GM23338 (cell line): Measurements from ENCODE around the gene SEPTIN3. TPM values are rescaled to one million over a fixed set of nuclear protein-coding genes. Genes with fewer than 3 reads are reported as not detected.

ENCODE experiments used
- ATAC-seq: fragments of 200-7000 bp; cut with Tn5 transposase; 3 replicates; pipeline ENCODE4 v1.9.1; 2020
- DNase-seq: peaks from one replicate; pipeline ENCODE4 v3.0.0-alpha.2; 2015; ENCODE audit warnings: low spot score
- H2AFZ ChIP-seq: fragments of 200-600 bp; sonication (generic); 2 replicates; pipeline ENCODE4 v1.8.0; 2016; ENCODE audit warnings: antibody characterized with exemption, mild to moderate bottlenecking, moderate library complexity
- H3F3A ChIP-seq: fragments of 200-600 bp; sonication (generic); replicated peaks from 2 replicates; pipeline ENCODE4 v1.8.0; 2017; ENCODE audit warnings: antibody characterized with exemption, mixed run types, low read depth
- H3K27ac ChIP-seq: fragments of 200-600 bp; sonication (generic); 2 replicates; pipeline ENCODE4 v1.6.1; 2016; ENCODE audit warnings: low read depth
- H3K27me3 ChIP-seq: fragments of 200-600 bp; sonication (generic); 2 replicates; pipeline ENCODE4 v1.8.0; 2016; ENCODE audit warnings: mild to moderate bottlenecking, mixed run types, moderate library complexity; ENCODE audit not compliant: insufficient read depth
- H3K36me3 ChIP-seq: fragments of 200-600 bp; sonication (generic); 2 replicates; pipeline ENCODE4 v1.8.0; 2016; ENCODE audit warnings: mild to moderate bottlenecking; ENCODE audit not compliant: insufficient read depth
- H3K4me1 ChIP-seq: fragments of 200-600 bp; sonication (generic); 2 replicates; pipeline ENCODE4 v1.8.0; 2016; ENCODE audit warnings: mild to moderate bottlenecking, moderate library complexity; ENCODE audit not compliant: insufficient read depth
- H3K4me2 ChIP-seq: fragments of 200-600 bp; sonication (generic); 2 replicates; pipeline ENCODE4 v1.7.1; 2017; ENCODE audit warnings: mixed run types
- H3K4me3 ChIP-seq: fragments of 200-600 bp; sonication (generic); 2 replicates; pipeline ENCODE4 v1.6.1; 2016; ENCODE audit warnings: mixed run types
- H3K79me2 ChIP-seq: fragments of 200-600 bp; sonication (generic); replicated peaks from 2 replicates; pipeline ENCODE4 v1.8.0; 2017; ENCODE audit warnings: mild to moderate bottlenecking; ENCODE audit not compliant: insufficient read depth
- H3K9me2 ChIP-seq: fragments of 200-600 bp; sonication (generic); 2 replicates; pipeline ENCODE4 v1.8.0; 2017; ENCODE audit not compliant: insufficient read depth
- H4K20me1 ChIP-seq: fragments of 200-600 bp; sonication (generic); replicated peaks from 2 replicates; pipeline ENCODE4 v1.8.0; 2017; ENCODE audit warnings: mild to moderate bottlenecking; ENCODE audit not compliant: insufficient read depth
- H3K27ac Mint-ChIP-seq: 2 replicates; pipeline ENCODE4 v1.8.0; 2020; ENCODE audit warnings: inconsistent platforms, mild to moderate bottlenecking, moderate library complexity, mixed read lengths
- H3K27me3 Mint-ChIP-seq: 3 replicates; pipeline ENCODE4 v1.8.0; 2022; ENCODE audit warnings: low read depth, mild to moderate bottlenecking, moderate library complexity, mixed read lengths, inconsistent platforms; ENCODE audit not compliant: insufficient read depth, poor library complexity
- H3K36me3 Mint-ChIP-seq: 3 replicates; pipeline ENCODE4 v1.8.0; 2021; ENCODE audit warnings: low read depth, mild to moderate bottlenecking, inconsistent platforms, moderate library complexity, mixed read lengths
- H3K4me1 Mint-ChIP-seq: 3 replicates; pipeline ENCODE4 v1.8.0; 2020; ENCODE audit warnings: mild to moderate bottlenecking, inconsistent platforms, mixed read lengths
- H3K4me3 Mint-ChIP-seq: 3 replicates; pipeline ENCODE4 v1.8.0; 2021; ENCODE audit warnings: moderate library complexity, mild to moderate bottlenecking, inconsistent platforms, mixed read lengths
- H3K9me3 Mint-ChIP-seq: 3 replicates; pipeline ENCODE4 v1.8.0; 2020; ENCODE audit warnings: moderate library complexity, mild to moderate bottlenecking, inconsistent platforms, mixed read lengths
- CREB1 ChIP-seq: fragments of 250-450 bp; sonication (Bioruptor Pico); IDR thresholded peaks from 2 replicates; pipeline ENCODE4 v1.5.0; 2020; ENCODE audit warnings: low read depth, mild to moderate bottlenecking, moderate library complexity
- EZH2 ChIP-seq: fragments of 200-600 bp; sonication (generic); IDR thresholded peaks from one replicate; pipeline ENCODE4 v1.8.0; 2017; ENCODE audit warnings: antibody characterized with exemption, mild to moderate bottlenecking, low read depth; ENCODE audit not compliant: unreplicated experiment
- EZH2phosphoT487 ChIP-seq: fragments of 200-600 bp; sonication (generic); IDR thresholded peaks from one replicate; pipeline ENCODE4 v1.8.1; 2018; ENCODE audit warnings: antibody characterized with exemption; ENCODE audit not compliant: unreplicated experiment
- JUNB ChIP-seq: IDR thresholded peaks from one replicate; pipeline ENCODE4 v1.6.1; 2016; ENCODE audit warnings: antibody characterized with exemption; ENCODE audit not compliant: unreplicated experiment
- NANOG ChIP-seq: IDR thresholded peaks from 2 replicates; pipeline ENCODE4 v1.6.1; 2016; ENCODE audit warnings: antibody characterized with exemption, borderline replicate concordance
- POLR2AphosphoS5 ChIP-seq: IDR thresholded peaks from 2 replicates; pipeline ENCODE4 v1.6.1; 2016; ENCODE audit warnings: antibody characterized with exemption, low read depth
- STAT1 ChIP-seq: IDR thresholded peaks from one replicate; pipeline ENCODE4 v1.6.1; 2016; ENCODE audit warnings: antibody characterized with exemption; ENCODE audit not compliant: unreplicated experiment
- ZNF114 ChIP-seq: fragments of 250-450 bp; sonication (Bioruptor Pico); IDR thresholded peaks from 2 replicates; pipeline ENCODE4 v1.5.0; 2020; ENCODE audit warnings: mild to moderate bottlenecking, moderate library complexity
- ZNF331 ChIP-seq: fragments of 250-450 bp; sonication (Bioruptor Pico); IDR thresholded peaks from 2 replicates; pipeline ENCODE4 v1.5.0; 2020; ENCODE audit warnings: low read depth, mild to moderate bottlenecking, moderate library complexity
- polyA plus RNA-seq: library from polyadenylated mRNA; unstranded; fragments of >200 nt; fragmentation: Nextera tagmentation; extraction: Ambion mirVana; gene quantifications from 2 replicates; pipeline ENCODE4 v1.2.1, GENCODE V29; 2016
- total RNA-seq: library from RNA; depleted of rRNA; stranded (reverse); fragments of >200 nt; shearing (Covaris generic); gene quantifications from 2 replicates; pipeline ENCODE4 v1.2.3, GENCODE V29; 2014
- TF ChIP-seq, protein P1 (sequence below): IDR thresholded peaks from one replicate; pipeline ENCODE4 v1.6.1; 2018; ENCODE audit warnings: antibody characterized with exemption; ENCODE audit not compliant: unreplicated experiment
- TF ChIP-seq, protein P2 (sequence below), 2 experiments: fragments of 200-600 bp in 1 of 2; sonication (generic) in 1 of 2; conservative IDR thresholded peaks; 2 replicates each; pipeline versions ENCODE4 v1.5.1 to v1.6.1; 2016 to 2017; ENCODE audit warnings: antibody characterized with exemption in 2 of 2, low read depth in 2 of 2, mild to moderate bottlenecking in 2 of 2, moderate library complexity in 1 of 2
- TF ChIP-seq, protein P3 (sequence below): fragments of 250-450 bp; sonication (Bioruptor Pico); IDR thresholded peaks from 2 replicates; pipeline ENCODE4 v1.5.0; 2020; ENCODE audit warnings: mild to moderate bottlenecking, moderate library complexity
- TF ChIP-seq, protein P4 (sequence below): IDR thresholded peaks from 2 replicates; pipeline ENCODE4 v1.6.1; 2016; ENCODE audit warnings: antibody characterized with exemption

Gene SEPTIN3
- total and polyA plus RNA-seq, 2 experiments from 2014 or later = 16.4 to 28.4 TPM

DNA sequence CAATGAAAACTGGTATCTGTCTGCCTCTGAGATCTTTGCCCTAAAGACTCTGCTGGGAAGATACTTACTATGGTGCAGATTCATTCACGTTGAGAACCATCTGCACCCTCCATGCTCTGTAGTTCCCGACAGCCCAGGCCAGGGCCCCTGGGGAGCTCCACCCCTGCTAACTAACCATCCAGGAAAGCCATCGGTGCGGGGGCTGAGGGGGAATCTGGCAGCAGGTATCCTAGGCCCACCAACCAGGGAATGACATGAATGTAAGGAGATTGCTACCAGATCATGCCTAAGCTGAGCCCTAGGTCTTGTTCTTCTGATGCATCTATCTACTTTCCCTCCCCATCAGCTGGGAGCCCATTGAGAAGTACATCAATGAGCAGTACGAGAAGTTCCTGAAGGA, 18.0 kb downstream of the SEPTIN3 start:
- DNase-seq = no peak
- Histone ChIP-seq H3K27me3 (no peaks in the 10 kb centered on the region), H3K4me1 (no peaks in the 10 kb centered on the region), H3K4me2 (no peak overlapping the region), H3K4me3 (no peak overlapping the region), H3F3A (no peaks in the 10 kb centered on the region), H2AFZ (no peak overlapping the region), H3K79me2 (no peaks in the 10 kb centered on the region), H3K27ac (no peak overlapping the region), H3K36me3 (no peaks in the 10 kb centered on the region), H4K20me1 (no peaks in the 10 kb centered on the region), H3K9me2 (no peaks in the 10 kb centered on the region)
- Mint-ChIP-seq H3K4me1 (no peaks in the 10 kb centered on the region), H3K27ac (no peak overlapping the region), H3K36me3 (peaks cover 23% of the 10 kb centered on the region), H3K4me3 (no peak overlapping the region), H3K9me3 (no peaks in the 10 kb centered on the region; the same call in 2 of the 3 replicates), H3K27me3 (no peaks in the 10 kb centered on the region)
- TF ChIP-seq, protein P1, sequence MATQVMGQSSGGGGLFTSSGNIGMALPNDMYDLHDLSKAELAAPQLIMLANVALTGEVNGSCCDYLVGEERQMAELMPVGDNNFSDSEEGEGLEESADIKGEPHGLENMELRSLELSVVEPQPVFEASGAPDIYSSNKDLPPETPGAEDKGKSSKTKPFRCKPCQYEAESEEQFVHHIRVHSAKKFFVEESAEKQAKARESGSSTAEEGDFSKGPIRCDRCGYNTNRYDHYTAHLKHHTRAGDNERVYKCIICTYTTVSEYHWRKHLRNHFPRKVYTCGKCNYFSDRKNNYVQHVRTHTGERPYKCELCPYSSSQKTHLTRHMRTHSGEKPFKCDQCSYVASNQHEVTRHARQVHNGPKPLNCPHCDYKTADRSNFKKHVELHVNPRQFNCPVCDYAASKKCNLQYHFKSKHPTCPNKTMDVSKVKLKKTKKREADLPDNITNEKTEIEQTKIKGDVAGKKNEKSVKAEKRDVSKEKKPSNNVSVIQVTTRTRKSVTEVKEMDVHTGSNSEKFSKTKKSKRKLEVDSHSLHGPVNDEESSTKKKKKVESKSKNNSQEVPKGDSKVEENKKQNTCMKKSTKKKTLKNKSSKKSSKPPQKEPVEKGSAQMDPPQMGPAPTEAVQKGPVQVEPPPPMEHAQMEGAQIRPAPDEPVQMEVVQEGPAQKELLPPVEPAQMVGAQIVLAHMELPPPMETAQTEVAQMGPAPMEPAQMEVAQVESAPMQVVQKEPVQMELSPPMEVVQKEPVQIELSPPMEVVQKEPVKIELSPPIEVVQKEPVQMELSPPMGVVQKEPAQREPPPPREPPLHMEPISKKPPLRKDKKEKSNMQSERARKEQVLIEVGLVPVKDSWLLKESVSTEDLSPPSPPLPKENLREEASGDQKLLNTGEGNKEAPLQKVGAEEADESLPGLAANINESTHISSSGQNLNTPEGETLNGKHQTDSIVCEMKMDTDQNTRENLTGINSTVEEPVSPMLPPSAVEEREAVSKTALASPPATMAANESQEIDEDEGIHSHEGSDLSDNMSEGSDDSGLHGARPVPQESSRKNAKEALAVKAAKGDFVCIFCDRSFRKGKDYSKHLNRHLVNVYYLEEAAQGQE = no peak
- no peak for TF ChIP-seq POLR2AphosphoS5
- TF ChIP-seq, protein P2, sequence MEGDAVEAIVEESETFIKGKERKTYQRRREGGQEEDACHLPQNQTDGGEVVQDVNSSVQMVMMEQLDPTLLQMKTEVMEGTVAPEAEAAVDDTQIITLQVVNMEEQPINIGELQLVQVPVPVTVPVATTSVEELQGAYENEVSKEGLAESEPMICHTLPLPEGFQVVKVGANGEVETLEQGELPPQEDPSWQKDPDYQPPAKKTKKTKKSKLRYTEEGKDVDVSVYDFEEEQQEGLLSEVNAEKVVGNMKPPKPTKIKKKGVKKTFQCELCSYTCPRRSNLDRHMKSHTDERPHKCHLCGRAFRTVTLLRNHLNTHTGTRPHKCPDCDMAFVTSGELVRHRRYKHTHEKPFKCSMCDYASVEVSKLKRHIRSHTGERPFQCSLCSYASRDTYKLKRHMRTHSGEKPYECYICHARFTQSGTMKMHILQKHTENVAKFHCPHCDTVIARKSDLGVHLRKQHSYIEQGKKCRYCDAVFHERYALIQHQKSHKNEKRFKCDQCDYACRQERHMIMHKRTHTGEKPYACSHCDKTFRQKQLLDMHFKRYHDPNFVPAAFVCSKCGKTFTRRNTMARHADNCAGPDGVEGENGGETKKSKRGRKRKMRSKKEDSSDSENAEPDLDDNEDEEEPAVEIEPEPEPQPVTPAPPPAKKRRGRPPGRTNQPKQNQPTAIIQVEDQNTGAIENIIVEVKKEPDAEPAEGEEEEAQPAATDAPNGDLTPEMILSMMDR (conservative IDR thresholded peaks at IDR 0.05; ENCODE audit: low read depth in 2 of 2) = no peak
- no peak for TF ChIP-seq EZH2
- TF ChIP-seq ZNF114 (CRISPR knock-in tag) = no peak
- TF ChIP-seq CREB1 (CRISPR knock-in tag) = no peak
- no peak for TF ChIP-seq NANOG
- TF ChIP-seq, protein P3, sequence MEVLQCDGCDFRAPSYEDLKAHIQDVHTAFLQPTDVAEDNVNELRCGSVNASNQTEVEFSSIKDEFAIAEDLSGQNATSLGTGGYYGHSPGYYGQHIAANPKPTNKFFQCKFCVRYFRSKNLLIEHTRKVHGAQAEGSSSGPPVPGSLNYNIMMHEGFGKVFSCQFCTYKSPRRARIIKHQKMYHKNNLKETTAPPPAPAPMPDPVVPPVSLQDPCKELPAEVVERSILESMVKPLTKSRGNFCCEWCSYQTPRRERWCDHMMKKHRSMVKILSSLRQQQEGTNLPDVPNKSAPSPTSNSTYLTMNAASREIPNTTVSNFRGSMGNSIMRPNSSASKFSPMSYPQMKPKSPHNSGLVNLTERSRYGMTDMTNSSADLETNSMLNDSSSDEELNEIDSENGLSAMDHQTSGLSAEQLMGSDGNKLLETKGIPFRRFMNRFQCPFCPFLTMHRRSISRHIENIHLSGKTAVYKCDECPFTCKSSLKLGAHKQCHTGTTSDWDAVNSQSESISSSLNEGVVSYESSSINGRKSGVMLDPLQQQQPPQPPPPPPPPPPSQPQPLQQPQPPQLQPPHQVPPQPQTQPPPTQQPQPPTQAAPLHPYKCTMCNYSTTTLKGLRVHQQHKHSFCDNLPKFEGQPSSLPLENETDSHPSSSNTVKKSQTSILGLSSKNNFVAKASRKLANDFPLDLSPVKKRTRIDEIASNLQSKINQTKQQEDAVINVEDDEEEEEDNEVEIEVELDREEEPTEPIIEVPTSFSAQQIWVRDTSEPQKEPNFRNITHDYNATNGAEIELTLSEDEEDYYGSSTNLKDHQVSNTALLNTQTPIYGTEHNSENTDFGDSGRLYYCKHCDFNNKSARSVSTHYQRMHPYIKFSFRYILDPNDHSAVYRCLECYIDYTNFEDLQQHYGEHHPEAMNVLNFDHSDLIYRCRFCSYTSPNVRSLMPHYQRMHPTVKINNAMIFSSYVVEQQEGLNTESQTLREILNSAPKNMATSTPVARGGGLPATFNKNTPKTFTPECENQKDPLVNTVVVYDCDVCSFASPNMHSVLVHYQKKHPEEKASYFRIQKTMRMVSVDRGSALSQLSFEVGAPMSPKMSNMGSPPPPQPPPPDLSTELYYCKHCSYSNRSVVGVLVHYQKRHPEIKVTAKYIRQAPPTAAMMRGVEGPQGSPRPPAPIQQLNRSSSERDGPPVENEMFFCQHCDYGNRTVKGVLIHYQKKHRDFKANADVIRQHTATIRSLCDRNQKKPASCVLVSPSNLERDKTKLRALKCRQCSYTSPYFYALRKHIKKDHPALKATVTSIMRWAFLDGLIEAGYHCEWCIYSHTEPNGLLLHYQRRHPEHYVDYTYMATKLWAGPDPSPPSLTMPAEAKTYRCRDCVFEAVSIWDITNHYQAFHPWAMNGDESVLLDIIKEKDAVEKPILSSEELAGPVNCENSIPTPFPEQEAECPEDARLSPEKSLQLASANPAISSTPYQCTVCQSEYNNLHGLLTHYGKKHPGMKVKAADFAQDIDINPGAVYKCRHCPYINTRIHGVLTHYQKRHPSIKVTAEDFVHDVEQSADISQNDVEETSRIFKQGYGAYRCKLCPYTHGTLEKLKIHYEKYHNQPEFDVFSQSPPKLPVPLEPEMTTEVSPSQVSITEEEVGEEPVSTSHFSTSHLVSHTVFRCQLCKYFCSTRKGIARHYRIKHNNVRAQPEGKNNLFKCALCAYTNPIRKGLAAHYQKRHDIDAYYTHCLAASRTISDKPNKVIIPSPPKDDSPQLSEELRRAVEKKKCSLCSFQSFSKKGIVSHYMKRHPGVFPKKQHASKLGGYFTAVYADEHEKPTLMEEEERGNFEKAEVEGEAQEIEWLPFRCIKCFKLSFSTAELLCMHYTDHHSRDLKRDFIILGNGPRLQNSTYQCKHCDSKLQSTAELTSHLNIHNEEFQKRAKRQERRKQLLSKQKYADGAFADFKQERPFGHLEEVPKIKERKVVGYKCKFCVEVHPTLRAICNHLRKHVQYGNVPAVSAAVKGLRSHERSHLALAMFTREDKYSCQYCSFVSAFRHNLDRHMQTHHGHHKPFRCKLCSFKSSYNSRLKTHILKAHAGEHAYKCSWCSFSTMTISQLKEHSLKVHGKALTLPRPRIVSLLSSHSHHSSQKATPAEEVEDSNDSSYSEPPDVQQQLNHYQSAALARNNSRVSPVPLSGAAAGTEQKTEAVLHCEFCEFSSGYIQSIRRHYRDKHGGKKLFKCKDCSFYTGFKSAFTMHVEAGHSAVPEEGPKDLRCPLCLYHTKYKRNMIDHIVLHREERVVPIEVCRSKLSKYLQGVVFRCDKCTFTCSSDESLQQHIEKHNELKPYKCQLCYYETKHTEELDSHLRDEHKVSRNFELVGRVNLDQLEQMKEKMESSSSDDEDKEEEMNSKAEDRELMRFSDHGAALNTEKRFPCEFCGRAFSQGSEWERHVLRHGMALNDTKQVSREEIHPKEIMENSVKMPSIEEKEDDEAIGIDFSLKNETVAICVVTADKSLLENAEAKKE (CRISPR knock-in tag) = no peak
- TF ChIP-seq, protein P4, sequence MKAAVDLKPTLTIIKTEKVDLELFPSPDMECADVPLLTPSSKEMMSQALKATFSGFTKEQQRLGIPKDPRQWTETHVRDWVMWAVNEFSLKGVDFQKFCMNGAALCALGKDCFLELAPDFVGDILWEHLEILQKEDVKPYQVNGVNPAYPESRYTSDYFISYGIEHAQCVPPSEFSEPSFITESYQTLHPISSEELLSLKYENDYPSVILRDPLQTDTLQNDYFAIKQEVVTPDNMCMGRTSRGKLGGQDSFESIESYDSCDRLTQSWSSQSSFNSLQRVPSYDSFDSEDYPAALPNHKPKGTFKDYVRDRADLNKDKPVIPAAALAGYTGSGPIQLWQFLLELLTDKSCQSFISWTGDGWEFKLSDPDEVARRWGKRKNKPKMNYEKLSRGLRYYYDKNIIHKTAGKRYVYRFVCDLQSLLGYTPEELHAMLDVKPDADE = no peak
- no peak for TF ChIP-seq JUNB
- no peak for TF ChIP-seq EZH2phosphoT487
- TF ChIP-seq ZNF331 (CRISPR knock-in tag) = no peak
- no peak for TF ChIP-seq STAT1
- no peak for ATAC-seq
